HuH-7 (cell line): ENCODE results near the gene FAM149B1.

Source experiments
- DNase-seq: peaks from one replicate; pipeline ENCODE4 v3.0.0; 2011; ENCODE audit warnings: low spot score

Gene FAM149B1

DNA sequence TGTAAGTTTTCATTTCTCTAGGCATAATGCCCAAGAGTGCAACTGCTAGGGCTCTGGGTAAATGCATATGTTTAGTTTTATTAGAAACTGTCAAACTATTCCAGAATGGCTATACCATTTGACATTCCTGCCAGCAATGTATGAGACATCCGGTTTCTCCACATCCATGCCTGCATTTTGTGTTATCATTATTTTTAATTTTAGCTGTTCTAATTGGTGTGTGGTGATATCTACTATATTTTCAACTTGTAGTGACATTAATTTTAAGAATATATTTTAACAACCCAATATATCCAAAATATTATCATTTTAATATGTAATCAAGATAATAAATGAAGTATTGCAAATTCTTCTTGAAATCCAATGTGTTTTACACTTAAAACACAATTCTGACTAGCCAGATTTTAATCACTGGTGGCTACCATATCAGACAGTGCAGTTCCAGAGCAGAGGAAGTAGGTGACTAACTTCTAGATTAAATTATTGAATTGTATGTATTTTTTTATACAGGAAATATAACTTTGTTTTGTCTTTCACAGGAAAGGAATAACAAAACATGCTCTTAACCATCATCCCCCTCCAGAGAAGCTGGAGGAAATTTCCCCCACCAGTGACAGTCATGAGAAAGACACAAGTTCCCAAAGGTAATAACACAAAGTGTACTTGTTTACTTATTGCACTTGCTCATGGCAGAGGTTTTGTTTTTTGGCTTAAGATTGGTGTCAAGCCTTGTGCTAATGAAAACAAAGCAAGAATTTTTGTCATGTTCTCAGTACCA, 6.4 kb downstream of the FAM149B1 start:
- DNase-seq, result no peak

DNA sequence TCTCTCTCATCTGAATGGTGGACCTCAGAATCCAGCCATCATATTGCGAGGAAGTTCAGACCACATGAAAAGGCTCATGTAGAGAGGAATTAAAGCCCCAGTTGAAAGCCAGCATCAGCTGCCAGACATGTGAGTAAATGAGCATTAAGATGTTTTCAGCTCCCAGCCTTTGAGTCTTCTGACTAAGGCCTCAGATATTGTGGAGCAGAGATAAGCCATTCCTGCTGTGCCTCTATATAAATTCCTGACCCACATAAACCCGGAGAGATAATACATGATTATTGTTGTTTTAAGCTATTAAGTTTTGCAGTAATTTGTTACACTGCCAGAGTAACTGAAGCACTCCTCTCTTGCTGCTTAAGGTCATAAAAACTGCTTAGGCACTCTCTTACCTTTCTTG, 14.6 kb downstream of the FAM149B1 start:
- DNase-seq, result no peak

DNA sequence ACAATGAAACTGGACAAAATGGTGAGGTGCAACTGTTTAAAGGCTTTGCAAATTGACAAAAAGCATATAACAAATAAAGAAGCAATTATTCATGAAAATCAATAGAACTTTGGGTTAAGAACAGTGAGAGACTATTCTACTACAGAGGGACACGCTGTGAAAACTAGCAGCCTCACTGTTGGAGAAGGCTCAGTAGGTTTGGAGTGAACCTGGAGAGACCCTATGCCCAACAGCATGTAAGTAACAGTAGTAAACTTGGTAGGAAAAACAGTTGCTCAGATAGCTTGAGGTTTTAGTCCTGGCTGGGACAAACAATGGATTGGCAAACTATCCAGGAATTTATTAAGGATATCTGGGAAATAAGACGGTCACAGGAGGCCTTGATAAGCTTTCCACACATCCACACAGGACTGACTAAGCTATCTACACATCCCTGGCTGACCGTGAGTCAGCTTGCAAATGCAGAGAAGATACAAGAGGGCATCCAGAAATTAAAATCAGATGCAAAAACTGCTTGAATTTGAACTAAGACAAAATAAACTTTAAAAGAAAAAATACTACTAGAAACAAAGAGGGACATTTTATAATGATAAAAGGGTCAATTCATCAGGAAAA, 15.9 kb downstream of the FAM149B1 start:
- no peak for DNase-seq

DNA sequence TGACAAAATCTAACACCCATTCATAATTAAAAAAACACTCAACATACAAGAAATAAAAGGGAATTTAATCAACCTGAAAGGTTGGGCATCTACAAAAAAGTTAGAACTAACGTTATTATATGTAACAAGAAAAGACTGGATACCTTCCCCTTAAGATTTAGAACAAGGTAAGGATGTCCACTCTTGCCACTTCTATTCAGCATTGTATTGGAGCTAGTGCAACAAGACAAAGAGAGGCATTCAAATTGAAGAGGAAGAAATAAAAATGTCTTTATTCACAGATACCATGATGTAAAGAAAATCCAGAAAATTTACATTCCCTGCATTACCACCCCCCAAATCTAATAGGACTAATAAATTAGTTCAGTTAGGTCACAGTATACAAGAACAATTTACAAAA, 18.3 kb downstream of the FAM149B1 start:
- no peak for DNase-seq

DNA sequence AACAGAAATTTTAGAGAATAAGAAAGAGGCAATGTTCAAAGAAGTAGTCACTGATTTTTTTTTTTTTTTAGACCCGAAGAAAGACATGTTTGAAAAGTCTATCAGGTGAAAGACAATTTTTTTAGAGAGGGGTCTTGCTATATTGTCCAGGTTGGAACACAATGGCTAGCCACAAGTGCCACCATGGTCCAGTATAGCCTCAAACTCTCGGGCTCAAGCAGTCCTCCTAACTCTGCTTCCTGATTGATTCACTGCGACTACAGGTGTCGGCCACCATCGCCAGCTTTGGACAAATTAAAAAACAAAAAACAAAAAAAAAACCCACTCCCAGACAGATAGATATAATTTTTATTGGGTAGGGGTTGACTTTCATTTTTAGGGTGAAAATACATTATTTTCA, 22.3 kb downstream of the FAM149B1 start:
- no peak for DNase-seq

DNA sequence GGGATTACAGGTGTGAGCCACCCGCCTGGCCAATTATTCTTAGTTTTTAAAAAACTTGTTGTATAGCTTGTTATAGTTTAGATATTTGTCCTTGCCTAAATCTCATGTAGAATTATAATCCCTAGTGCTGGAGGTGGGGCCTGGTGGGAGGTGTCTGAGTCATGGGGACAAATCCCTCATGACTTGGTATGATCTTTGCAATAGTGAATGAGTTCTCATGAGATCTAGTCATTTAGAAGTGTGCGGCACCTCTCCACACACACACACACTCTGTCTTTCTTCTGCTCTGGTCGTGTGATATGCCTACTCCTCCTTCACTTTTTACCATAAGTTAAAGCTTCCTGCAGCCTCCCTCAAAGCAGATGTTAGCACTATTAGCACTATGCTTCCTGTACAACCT, 37.2 kb downstream of the FAM149B1 start:
- no peak for DNase-seq

DNA sequence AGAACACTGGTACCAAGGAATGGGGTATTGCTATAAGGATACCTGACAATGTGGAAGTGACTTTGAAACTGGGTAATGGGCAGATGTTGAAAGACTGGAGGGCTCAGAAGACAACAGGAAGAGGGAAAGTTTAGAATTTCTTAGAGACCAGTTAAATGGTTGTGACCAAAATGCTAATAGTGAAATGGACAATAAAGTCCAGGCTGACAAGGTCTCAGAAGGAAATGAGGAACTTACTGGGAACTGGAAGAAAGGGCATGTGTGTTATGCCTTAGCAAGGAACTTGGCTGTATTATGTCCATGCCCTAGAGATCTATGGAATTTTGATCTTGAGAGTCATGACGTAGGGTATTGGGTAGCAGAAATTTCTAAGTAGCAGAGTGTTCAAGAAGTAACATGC, 38.0 kb downstream of the FAM149B1 start:
- no peak for DNase-seq

DNA sequence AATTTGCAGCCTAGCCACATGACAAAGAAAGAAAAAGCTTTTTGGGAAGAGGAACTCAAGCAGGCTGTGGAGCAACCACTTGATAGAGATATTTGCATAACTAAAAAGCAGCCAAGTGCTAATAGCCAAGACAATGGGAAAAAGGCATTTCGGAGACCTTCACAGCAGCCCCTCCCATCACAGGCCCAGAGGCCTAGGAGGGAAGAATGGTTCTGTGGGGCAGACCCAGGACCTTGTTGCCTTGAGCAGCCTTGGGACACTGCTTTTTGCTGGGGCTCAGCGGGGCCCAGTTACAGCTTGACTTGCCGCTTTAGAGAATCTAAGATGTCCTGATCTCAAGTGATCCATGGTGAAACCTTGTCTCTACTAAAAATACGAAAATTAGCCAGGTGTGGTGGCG, 38.5 kb downstream of the FAM149B1 start:
- no peak for DNase-seq

DNA sequence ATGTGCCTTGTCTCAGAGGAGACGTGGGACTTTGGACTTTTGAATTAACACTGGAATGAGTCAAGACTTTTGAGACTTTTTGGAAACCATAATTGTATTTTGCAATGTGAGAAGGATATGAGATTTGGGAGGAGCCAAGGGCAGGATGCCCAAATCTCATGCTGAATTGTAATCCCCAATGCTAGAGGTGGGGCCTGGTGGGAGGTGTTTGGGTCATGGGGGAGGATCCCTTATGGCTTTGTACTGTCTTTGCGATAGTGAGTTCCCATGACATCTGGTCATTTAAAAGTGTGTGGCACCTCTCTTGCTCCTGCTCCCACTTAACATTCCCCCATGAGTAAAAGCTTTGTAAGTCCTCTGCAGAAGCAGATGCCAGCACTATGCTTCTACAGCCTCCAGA, 40.0 kb downstream of the FAM149B1 start:
- DNase-seq, result no peak

DNA sequence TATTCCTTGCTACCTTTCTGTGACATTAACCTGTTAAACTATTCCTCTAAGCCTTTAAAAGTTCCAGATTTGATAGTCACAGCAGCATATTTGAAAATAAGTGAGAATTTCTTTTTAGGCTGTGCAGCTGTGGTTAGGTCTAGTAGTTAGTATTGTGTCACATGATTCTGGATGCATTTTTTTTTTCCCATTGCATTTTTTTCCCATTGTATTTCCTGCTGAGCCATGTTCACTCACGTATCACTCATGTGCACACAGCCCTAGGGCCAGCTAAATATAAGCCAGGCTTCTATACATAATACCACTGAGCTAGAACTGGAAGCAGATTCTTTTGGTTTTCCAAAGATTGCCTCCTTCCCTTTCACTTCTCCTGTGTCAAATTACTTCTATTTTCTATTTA, 41.8 kb downstream of the FAM149B1 start:
- no peak for DNase-seq

DNA sequence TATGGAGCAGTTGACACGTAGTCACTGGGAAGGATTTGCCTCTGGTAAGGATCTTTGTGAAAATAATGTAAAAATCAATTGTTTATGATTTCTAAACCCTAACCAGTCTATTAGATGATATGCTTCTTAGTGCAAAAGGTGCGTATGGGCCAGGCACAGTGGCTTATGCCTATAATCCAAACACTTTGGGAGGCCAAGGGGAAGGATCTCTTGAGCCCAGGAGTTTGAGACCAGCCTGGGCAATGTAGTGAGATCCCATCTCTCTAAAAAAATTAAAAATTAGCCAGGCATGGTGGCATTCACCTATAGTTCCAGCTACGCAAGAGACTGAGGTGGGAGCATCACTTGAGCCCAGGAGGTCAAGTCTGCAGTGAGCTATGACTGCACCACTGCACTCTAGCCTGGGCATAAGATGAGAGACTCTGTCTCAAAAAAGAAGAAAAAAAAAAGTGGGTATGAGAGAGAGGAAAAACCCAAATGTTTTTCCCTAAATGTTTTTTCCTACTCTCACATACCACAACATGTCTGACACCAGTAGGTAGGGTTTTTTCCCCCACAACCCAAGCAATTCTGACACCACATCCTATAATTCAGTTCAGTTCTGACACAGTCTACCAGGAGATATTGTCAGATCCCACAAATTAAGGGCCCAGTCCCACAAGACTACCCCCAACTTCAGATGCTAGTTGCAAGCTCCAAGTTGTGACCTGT, 42.6 kb downstream of the FAM149B1 start:
- DNase-seq, result no peak

DNA sequence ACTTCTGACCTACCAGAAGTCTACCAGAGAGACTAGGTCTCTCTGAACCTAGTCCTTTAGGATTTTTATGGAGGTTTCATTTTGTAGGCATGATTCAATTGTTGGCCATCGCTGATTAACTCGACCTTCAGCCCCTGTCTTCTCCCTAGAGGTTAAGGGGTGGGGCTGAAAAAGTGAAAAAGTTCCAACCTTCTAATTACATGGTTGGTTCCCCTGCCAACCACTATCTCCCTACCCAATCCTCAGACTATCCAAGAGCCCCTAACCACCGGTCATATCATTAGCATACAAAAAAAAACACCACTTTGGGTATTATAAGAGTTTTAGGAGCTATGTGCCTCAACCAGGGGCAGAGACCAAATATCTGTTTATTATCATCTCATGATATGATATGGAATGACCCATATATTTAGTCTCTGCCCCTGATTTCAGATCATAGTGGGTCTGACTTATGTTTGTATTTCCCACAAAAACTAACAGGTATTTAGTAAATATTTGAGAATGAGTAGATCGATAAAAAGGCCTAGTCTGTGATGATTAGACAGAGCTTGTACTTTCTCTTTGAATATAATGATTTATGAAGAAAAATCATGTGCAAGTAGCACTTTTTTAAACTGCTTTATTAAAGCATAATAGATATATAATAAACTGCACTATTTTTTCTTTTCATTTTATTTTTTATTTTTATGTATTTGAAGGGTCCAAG, 43.3 kb downstream of the FAM149B1 start:
- DNase-seq, result peak; percentile 11

DNA sequence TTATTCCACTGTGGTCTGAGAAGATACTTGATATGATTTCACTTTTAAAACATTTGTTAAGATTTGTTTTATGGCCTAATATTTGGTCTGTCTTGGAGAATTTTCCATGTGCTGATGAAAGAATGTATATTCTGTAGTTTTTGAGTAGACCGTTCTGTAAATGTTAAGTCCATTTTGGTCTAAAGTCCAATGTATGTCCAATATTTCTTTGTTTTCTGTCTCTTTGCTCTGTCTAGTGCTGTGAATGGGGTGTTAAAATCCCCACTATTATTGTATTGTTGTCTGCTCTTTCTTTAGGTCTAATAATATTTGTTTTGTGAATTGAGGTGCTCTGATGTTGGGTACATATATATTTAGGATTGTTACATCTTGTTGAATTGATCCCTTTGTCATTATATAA, 47.8 kb downstream of the FAM149B1 start:
- no peak for DNase-seq

DNA sequence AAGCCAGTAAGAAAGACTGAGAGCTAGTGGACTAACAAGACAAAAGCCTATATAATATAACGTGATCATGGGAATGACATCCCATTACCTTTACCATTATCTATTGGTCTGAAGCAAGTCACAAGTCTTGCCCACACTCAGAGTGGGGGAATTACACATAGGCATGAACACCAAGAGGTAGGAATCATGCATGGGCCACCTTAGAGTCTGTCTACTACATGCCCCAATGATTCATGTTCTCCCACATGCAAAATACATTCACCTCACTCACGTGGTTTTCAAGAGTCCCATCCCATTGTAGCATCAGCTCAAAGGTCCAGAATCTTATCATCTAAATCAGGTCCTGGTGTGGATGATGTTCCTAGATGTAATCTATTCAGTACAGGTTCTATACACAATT, 49.7 kb downstream of the FAM149B1 start:
- DNase-seq, result no peak

DNA sequence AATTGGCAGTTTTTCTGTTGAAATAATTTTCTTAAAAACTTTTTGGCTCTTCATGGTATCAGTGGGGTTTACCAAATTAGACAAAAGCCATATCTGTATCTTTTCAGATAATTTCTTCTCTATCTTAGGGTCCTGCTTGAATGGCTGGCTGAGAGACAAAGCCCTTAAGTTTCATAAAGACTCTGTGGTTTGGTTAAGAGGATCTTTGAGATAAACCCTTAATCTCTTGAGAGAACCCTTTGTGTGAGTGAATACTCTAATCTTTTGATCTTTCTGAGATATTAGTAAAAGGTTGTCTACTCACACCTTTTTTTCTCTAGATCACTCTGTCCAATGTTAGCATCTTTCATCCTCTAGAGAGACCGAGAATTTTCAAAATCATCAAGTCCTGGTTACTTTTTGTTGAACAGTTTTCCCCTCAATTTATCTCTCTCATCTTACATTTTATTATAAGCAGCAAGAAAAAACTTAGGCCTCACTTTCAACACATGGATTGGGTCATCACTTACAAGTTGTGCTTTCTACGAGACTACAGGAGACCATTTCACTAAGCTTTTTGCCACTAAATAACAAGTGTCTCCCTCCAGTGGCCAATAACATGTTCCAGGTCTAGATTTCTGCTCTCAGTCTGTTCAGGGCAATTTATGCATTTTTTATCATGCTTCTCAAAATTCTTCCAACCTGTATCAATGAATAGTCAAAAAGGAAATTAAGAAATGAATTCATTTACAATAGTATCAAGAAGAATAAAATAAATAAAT, 50.7 kb downstream of the FAM149B1 start:
- DNase-seq, result peak; percentile 5

DNA sequence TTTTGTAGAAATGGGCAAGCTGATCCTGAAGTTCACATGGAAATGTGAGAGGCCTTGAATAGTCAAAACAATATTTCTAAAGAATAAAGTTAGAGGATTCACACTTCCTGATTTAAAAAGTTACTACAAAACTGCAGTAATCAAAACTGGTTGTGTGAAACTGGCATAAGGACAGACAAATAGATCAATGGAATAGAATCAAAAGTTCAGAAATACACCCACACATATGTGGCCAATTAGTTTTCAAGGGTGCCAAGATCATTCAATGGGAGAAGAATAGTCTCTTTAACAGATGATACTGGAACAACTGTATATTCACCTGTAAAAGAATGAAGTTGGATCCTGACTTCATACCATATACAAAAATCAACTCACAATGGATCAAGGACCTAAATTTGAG, 51.5 kb downstream of the FAM149B1 start:
- no peak for DNase-seq

DNA sequence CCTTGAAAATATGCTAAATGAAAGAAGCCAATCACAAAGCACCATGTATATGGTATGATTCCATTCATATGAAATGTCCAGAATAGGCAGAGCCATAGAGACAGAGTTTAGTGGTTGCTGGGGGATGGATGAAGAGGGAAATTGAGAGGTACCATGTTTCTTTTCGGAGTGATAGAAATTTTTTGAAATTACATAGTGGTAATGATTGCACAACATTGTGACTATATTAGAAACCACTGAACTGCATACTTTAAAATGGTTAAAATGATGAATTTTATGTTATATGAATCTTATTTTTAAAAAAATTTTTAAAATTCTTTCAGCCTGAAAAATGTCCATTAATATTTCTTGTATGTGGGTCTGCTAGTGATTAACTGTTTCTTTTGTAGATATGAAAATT, 53.1 kb downstream of the FAM149B1 start:
- no peak for DNase-seq

DNA sequence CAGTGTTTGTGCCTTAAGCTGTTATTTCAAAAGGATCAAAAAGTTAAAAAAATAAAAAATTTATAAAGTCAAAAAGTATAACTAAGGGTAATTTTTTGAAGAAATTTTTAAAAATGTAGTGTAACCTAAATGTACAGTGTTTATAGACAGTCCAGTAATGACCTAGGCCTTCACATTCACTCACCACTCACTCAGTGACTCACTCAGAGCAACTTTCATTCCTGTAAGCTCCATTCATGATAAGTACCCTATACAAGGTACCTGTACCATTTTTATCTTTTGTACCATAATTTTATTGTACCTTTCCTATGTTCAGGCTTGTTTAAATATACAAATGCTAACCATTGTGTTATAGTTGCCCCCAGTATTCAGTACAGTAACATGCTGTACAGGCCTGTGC, 57.6 kb downstream of the FAM149B1 start:
- DNase-seq, result no peak

DNA sequence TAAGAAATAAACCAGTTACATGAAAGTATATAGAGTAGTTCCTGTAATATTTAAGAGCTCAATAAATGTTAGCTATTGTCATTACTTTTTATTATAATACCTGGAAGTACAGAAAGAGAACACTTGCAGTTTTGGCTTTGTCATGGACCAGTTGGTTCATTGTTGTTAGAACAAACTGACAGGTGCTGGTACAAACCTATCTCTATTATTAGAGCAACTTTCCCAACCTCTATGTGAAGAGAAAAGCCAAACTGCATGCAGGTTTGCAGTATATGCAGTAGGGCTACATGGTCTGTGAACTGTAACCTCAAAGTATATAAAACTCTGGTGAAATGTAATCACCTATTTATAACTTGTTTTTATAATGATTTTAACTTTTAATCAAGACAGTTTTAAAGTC, 58.7 kb downstream of the FAM149B1 start:
- DNase-seq, result no peak

DNA sequence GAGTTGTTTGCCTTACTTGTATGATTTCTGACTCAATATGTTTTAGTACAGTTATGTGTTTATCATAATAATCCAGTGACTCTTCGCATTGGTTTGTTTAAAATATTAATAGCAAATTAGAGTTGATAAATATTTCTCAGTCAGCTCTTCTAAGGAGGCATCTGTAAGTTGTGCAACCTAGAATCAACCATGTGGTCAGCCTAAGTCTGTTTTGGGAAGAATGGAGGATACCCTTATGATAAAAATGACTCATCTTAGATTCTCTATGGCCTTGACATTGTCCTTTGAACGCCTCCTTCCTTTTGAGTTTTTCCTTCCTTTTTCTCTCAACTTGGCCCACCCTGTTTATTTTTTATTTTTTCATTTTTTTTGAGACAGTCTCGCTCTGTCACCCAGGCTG, 60.3 kb downstream of the FAM149B1 start:
- DNase-seq, result no peak

DNA sequence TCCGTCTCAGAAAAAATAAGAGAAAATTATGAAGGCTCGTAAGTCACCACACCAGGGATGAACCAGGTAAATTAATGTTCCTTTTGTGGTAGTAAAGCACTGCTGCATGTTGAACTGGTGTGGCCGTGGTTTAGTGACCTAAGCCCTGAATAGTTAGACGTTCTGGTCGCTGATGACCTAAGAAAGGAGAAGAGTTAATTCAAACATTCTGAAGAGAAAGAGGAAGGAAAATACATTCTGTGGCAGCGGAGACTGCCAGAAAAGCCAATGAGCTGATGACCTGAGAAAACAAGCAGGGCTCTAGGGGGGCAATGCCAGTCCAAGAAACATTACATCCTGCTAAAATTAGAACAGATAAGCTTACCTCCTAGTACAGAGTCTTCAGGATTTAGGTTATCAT, 61.6 kb downstream of the FAM149B1 start:
- DNase-seq, result no peak

DNA sequence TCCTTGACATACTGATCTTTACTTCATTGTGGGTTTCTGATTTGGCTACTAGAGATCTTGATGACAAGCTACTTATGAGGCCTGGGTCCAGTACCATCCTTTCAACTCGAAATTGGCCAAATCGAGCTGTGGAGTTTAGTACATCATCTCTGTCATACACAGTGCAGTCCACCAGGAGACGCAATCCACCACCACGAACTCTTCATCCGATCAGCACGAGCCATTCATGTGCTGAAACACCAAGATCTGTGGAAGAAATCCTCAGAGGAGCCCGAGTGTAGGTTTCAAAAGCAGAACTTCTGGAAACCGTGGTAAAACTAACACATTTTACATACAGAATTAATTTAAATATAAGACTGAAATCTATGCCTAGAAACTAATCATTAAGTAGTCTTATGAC, 65.0 kb downstream of the FAM149B1 start:
- no peak for DNase-seq
